ENCODE data around the gene NOL12.
"Not testable (repeated sequence)": the region's sequence is repeated elsewhere in the genome, so short reads cannot be mapped to it uniquely, and the experiment has no call there.

NOL12 gene

DNA sequence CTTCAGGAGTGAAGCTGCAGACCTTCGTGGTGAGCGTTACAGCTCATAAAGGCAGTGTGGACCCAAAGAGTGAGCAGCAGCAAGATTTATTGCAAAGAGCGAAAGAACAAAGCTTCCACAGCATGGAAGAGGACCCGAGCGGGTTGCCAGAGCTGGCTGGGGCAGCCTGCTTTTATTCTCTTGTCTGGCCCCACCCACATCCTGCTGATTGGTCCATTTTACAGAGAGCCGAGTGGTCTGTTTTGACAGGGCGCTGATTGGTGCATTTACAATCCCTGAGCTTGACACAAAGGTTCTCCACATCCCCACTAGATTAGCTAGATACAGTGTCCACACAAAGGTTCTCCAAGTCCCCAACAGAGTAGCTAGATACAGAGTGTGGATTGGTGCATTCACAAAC lies 31.1 kb downstream of the NOL12 start:
- DNase-seq: not testable (repeated sequence)

DNA sequence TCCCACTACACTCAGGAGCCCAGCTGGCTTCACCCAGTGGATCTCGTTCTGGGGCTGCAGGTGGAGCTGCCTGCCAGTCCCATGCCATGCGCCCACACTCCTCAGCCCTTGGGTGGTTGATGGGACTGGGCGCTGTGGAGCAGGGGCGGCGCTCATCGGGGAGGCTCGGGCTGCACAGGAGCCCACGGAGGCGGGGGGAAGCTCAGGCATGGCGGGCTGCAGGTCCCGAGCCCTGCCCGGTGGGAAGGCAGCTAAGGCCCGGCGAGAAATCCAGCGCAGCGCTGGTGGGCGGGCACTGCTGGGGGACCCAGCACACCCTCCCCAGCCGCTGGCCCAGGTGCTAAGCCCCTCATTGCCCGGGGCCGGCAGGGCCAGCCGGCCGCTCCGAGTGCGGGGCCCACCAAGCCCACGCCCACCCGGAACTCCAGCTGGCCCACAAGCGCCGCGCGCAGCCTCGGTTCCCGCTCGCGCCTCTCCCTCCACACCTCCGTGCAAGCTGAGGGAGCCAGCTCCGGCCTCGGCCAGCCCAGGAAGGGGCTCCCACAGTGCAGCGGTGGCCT lies 31.7 kb downstream of the NOL12 start:
- DNase-seq: not testable (repeated sequence)

DNA sequence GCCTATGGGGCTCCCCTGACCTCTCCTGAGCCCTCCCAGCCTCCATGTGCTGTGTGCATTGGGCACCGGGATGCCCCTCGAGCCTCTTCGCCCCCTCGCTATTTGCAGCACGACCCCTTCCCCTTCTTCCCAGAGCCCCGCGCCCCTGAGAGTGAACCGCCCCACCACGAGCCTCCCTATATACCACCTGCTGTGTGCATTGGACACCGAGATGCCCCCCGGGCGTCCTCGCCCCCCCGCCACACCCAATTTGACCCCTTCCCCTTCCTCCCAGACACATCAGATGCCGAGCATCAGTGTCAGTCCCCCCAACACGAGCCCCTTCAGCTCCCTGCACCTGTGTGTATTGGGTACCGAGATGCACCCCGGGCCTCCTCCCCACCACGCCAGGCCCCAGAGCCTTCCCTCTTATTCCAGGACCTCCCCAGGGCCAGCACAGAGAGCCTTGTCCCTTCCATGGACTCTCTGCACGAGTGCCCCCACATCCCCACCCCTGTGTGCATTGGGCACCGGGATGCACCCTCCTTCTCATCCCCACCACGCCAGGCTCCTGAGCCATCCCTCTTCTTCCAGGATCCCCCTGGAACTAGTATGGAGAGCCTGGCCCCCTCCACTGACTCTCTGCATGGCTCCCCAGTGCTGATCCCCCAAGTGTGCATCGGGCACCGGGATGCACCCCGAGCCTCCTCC lies 39.6 kb downstream of the NOL12 start:
- DNase-seq: no peak

DNA sequence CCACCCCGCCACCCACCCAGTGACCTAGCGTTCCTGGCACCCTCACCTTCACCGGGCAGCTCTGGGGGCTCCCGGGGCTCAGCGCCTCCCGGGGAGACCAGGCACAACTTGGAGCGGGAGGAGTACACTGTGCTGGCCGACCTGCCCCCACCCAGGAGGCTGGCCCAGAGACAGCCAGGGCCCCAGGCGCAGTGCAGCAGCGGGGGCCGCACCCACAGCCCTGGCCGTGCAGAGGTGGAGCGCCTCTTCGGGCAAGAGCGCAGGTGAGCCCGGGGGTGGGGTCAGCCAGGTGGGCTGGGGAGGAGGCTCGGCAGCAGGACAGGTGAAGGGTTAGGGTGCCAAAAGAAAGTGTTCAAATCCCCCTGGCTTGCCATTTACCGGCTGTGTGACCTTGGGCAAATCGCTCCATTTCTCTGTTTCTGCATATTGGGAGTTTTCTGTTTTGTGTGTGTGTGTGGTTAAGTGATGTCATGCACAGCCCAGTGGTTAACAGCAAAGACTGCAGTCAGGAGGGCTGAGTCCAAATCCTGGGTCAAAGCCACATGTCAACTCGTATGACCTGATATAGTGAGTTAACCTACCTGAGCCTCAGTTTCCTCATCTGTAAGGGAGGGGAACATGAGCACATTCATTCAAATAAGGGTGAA lies 40.2 kb downstream of the NOL12 start:
- no peak for DNase-seq

DNA sequence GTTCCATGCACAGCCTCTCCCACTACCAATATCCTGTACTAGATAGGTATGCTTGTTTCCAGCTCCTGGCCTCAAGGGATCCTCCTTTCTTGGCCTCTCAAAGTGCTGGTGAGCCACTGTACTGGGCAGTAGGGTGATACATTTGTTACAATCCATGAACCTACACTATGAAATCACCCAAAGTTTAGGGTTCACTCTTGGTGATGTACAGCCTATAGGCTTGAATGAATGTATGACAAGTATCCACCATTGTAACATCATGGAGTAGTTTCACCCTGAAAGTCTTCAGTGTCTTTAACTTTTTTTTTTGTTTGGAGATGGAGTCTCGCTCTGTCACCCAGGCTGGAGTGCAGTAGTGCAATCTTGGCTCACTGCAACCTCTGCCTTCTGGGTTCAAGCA lies 42.5 kb downstream of the NOL12 start:
- DNase-seq: no peak

DNA sequence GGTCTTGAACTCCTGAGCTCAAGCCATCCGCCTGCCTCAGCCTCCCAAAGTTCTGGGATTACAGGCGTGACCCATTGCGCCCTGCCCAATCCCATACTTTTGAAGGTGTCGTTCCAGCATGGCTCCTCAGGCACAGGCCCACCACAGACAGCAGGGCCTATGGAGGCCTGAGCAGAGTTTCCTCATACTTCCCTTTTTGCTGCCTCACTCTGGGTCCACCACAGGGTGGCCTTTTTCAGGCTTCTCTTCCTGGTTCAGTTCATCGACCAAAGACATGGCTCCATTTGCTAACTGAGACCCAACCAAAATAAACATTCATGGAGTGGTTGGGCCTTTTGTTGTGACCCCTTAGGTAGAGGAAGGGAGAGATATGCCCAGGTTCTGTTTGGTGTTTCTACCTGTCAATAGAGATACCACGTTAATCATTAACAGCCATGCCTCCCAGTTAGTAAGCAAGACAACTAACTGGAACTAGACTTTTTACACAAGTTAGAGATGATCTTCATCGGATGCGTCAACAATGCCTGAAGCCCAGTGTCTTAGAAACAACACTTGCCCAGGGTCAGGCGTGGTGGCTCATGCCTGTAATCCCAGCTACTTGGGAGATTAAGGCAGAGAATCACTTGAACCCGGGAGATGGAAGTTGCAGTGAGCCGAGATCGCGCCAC lies 45.8 kb downstream of the NOL12 start:
- no peak for DNase-seq

DNA sequence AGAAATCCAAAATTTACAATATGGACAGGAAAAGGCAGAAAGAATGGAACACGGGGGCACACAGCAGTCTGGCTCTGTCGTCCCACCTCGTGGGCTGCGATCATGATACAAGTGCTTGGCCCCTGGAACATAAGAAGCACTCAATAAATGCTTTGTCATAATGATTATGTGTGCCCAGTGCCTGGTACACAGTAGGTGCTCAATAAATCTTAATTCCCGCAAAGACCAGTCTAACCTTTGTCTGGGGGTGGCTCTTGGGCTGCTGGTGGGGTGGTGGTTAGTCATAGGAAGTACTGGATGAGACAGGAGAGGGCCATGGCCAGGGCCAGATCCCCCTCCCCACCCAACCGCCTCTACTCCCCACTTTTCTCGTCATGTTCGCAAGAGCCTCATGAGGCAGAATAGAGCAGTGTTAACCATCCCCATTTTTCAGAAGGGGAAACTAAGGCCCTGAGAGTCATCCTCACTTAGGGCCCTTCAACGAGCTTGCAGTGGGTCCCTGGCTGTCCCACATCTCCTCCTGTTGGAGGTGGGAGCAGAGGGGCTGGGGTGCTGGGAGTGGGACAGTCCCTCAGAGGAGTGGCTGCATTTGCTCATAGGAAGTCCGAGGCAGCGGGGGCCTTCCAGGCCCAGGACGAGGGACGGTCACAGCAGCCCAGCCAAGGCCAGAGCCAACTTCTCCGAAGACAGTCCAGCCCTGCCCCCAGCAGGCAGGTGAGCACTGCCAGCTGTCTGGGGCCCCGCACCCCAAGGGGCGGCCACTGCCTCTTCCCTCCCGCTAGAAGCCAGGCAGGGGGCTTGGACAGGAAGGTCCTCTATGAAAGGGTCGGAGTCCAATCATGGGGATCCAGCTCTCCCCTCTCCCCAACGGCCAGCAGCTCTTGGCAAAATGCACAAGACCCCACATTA lies 46.8 kb downstream of the NOL12 start:
- no peak for DNase-seq

DNA sequence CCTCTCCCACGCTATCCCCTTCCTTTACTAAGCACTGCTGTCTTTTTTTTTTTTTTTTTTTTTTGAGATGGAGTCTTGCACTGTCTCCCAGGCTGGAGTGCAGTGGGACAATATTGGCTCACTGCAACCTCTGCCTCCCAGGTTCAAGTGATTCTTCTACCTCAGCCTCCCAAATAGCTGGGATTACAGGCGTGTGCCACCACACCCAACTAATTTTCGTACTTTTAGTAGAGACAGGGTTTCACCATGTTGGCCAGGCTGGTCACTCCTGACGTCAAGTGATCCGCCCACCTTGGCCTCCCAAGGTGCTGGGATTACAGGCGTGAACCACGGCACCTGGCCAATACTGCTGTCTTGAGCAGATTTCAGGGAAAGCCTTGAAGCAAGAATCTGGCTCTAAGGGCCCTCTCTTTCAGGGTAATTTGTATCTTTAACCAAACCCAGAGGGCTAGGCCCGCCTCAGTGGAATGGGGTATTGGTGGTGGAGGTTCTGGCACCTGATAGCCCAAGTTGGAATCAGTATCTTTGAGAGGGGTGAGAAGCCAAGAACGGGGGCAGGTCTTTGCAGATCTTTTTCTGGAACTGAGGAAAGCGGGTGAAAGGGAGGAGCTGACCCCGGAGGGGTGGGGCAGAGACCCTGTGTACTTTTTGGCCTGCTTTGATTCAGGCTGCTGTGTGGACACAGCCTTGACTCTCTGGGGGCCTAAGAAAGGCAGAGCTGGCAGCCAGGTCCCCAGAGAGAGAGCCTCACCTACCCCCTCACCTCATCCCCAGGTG lies 47.7 kb downstream of the NOL12 start:
- DNase-seq: no peak

DNA sequence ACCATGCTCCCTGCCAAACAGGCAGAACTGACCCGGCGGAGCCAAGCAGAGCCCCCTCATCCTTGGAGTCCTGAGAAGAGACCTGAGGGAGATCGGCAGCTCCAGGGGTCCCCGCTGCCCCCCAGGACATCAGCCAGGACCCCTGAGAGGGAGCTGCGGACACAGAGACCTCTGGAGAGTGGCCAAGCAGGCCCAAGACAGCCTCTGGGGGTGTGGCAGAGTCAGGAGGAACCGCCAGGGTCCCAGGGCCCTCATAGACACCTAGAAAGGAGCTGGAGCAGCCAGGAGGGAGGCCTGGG lies 48.2 kb downstream of the NOL12 start:
- DNase-seq: no peak

DNA sequence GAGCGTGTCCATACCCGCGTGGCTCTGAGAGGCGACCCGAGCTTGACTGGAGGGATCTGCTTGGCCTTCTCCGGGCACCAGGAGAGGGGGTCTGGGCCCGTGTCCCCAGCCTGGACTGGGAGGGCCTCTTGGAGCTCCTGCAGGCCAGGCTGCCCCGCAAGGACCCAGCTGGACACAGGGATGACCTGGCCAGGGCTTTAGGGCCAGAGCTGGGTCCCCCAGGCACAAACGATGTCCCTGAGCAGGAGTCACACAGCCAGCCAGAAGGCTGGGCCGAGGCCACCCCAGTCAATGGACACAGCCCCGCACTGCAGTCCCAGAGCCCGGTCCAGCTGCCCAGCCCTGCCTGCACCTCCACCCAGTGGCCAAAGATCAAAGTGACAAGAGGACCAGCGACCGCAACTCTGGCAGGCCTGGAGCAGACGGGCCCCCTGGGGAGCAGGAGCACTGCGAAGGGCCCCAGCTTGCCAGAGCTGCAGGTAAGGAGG lies 48.9 kb downstream of the NOL12 start:
- no peak for DNase-seq

DNA sequence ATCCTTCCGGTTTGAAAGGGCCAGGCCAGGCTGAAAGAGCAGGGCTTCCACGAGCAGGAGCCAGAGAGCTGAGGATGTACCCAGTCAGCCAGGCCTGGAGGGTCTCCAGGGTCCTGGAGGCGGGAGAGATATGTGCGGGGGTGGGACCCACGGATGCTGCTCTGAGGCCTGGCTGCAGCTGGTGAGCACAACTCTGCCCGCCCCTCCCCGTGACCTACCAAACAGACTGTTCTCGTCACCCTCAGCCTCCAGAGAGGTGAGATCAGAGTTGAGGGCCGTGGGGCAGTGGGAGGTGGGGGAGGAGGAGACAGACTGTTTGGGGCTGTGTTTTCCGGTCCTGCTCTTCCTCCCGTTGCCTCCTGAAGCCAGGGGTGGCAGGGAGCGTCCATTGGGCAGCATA lies 52.9 kb downstream of the NOL12 start:
- DNase-seq: no peak

DNA sequence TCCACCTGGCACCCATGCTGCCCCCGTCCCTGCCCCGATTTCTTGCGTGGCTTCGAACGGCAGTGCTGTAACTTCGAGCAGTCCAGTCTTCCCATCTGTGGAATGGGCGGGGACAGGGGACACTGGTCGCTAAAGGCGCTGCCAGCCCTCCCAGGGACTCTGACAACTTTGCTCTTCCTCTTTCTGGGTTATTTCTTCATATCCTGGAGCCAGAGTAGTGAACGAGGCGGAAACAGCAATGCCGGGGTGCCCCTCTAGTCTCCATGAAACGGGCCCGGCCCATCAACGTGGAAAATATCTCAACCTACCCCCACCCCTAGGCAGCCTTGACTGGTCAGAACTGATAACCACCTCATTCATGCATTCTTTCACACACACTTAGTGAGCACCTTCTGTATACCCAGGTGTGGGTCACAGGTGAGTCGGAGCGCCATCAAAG lies 53.5 kb downstream of the NOL12 start:
- no peak for DNase-seq

DNA sequence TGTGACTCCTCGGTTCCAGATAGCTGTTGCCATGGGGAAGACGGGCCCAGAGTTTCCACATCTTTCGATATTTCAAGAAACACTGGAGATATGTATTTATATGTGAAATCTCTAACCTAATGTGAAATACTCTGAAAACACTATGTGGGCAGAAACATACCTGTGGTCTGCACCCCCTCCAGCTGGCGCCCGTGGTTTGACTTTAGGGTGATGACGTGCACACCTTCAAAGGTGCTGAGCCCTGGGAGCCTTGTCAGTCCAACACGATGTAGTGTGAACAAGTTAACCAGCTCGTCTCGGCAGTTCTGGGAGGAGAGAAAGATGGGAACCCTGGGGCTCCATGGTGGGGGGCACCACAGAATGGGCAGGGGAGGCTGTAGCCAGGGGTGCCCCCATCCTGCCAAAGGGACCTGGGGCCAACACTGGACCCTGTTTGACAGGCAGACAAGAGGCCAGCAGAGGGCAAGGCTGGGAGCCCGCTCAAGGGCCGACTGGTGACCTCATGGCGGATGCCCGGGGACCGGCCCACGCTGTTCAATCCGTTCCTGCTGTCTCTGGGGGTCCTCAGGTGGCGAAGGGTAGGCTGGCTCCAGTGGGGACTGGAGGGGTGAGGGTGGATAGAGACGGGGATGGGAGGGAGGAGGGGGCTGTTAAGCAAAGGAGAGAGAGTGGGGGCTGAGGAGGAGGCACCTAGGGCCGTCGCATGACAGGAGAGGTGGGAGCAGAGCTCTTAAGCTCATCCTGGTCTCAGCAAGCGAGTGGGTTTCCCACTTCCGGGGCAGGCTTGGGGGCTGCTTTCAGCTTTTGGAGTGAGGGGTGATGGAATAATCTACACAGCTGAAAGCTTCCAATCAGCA lies 54.5 kb downstream of the NOL12 start:
- DNase-seq: no peak

DNA sequence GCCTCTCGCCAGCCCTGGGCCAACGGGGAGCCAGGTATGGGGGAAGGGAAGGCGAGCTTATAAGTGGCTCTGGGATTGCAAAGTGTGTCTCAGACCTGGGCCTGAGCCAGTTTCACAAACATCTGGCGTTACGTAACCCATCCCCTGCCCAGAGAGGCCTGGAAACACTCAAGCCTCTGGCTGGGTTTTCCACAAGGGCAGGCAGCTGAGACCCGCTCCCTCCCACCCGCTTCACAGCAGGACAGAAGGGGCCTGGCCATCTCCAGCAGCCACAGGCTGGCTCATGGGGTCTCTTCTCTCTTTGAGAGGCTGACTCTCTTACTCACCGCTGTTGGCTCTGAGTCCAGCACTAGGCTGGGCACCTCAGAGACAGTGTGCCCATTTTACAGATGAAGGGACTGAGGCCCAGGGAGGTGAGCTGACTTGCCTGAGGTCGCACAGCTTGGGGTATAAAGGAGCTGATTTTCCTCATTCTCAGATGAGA lies 55.2 kb downstream of the NOL12 start:
- no peak for DNase-seq

DNA sequence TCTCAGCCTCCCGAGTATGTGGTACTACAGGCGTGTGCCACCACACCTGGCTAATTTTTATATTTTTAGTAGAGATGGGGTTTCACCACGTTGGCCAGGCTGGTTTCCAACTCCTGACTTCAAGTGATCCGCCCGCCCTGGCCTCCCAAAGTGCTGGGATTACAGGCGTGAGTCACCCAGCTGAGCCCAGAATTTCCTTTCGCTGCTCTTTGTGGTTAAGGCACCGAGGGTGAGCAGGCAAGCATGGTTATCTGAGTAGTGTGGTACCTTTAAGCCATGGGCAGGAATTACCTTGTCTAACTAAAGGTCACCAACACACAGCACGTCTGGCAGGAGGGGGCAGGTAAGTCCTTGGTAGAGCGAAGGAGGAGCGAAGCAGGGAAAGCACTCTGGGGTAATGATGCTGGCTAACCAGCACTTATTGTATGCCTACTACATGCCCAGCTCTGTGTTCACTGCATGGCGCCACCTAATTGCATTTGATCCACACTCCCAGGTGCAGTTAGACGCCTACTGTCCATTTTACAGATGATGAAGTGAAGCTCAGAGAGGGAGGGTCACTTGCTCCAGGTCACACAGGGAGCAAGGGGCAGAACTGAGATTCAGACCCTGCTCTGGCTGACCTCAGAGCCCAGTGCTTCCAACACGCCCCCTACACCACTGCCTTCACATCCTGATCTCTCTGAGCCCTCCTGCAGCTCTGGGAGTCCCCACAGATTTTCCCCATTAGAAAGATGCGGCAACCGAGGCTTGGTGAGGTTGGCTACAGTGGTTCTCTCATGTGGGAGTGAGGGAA lies 56.4 kb downstream of the NOL12 start:
- DNase-seq: no peak

Data from CD4-positive, alpha-beta T cell treated with Interleukin-17A for 4 hours (primary cell).